Testis (tissue), 3 donors: ENCODE results near the gene PTPRE. TPM values are rescaled to one million over a fixed set of nuclear protein-coding genes. Genes with fewer than 3 reads are reported as not detected.

Experiments
- DNase-seq: peaks from one replicate; pipeline ENCODE4 v3.0.0-alpha.2; 2019
- H3K27ac ChIP-seq, 2 donors: fragments of 200-600 bp; sonication (generic); one replicate each; pipeline ENCODE4 v1.5.1; 2019
- H3K27me3 ChIP-seq: fragments of 200-600 bp; sonication (generic); one replicate; pipeline ENCODE4 v1.5.1; 2019
- H3K36me3 ChIP-seq: fragments of 200-600 bp; sonication (generic); one replicate; pipeline ENCODE4 v1.5.1; 2017; ENCODE audit warnings: low read depth; ENCODE audit errors: missing control alignments
- H3K4me1 ChIP-seq: fragments of 200-600 bp; sonication (generic); one replicate; pipeline ENCODE4 v1.5.1; 2019
- H3K4me3 ChIP-seq, 2 donors: fragments of 200-600 bp; sonication (generic); one replicate each; pipeline ENCODE4 v1.5.1; 2017 to 2019
- H3K9me3 ChIP-seq: fragments of 200-600 bp; sonication (generic); one replicate; pipeline ENCODE4 v1.5.1; 2017
- CTCF ChIP-seq, 3 experiments: fragments of 450-650 bp in 2 of 3; fragments of 200-600 bp in 1 of 3; sonication (generic) in 1 of 3; IDR thresholded peaks; one replicate each; pipeline ENCODE4 v1.5.1; 2016 to 2019; ENCODE audit warnings: antibody characterized with exemption in 3 of 3, mild to moderate bottlenecking in 2 of 3, moderate library complexity in 1 of 3
- POLR2A ChIP-seq: fragments of 450-650 bp; IDR thresholded peaks from one replicate; pipeline ENCODE4 v1.6.1; 2017; ENCODE audit warnings: antibody characterized with exemption, mild to moderate bottlenecking, moderate library complexity
- WGBS, 2 donors: methylation state at CpG; one replicate each; pipeline ENCODE4 v1.1.5; 2018; 5-methylcytosine and 5-hydroxymethylcytosine counted together
- intact Hi-C: fragments of 100-400 bp; cut with DNase I; formaldehyde crosslinking; loops from one replicate; pipeline ENCODE4 v1.15.1; 2023; ENCODE audit warnings: low total_unique reads
- polyA plus RNA-seq: library from polyadenylated mRNA; stranded (reverse); fragments of 350-450 nt; fragmentation: Illumina TruSeq; extraction: RNeasy Lipid Tissue Mini Kit (QIAGEN cat#74804); gene quantifications from one replicate; pipeline ENCODE4 v1.2.3, GENCODE V29; 2014; ENCODE audit warnings: low read depth, low replicate concordance; ENCODE audit not compliant: insufficient read depth
- total RNA-seq, 2 donors: library from RNA; depleted of rRNA; stranded (reverse); fragments of >200 nt; gene quantifications; one replicate each; pipeline ENCODE4 v1.2.3, GENCODE V29; 2016

Gene PTPRE
- total and polyA plus RNA-seq, 3 donors from 2014 or later, result 10.0 to 26.6 (median 15.3) TPM

- 68 to 85% methylated on average over 5 of the region's 5 CpGs for WGBS, 2 donors
- H3K9me3 ChIP-seq, result no peaks in the 10 kb centered on the region
- H3K27ac ChIP-seq, result no peak overlapping the region
- no peak for DNase-seq
- peaks cover 5% of the 10 kb centered on the region for H3K4me1 ChIP-seq
- intact Hi-C loops, result no loop called here
- no peak overlapping the region for H3K4me3 ChIP-seq
- no peaks in the 10 kb centered on the region for H3K27me3 ChIP-seq
- no peaks in the 10 kb centered on the region for H3K36me3 ChIP-seq
- no peak for TF ChIP-seq CTCF (IDR thresholded peaks at IDR 0.05)
- no peak for TF ChIP-seq POLR2A
These were observed 93.8 kb downstream of the PTPRE start for GRCh38 chr10:128000471-128001362.

GRCh38 chr10:128001363-128001745, 94.5 kb downstream of the PTPRE start:
- TF ChIP-seq POLR2A, result no peak
- no peak for TF ChIP-seq CTCF (IDR thresholded peaks at IDR 0.05)
- H3K27me3 ChIP-seq, result no peaks in the 10 kb centered on the region
- H3K36me3 ChIP-seq, result no peaks in the 10 kb centered on the region
- no peak overlapping the region for H3K27ac ChIP-seq
- WGBS, 2 donors, result 91 to 94% methylated on average over 10 of the region's 10 CpGs
- no peak for DNase-seq
- intact Hi-C loops, result no loop called here
- H3K4me1 ChIP-seq, result peaks cover 4% of the 10 kb centered on the region
- H3K4me3 ChIP-seq, result no peak overlapping the region
- no peaks in the 10 kb centered on the region for H3K9me3 ChIP-seq

GRCh38 chr10:128001849-128002248, 94.9 kb downstream of the PTPRE start:
- TF ChIP-seq POLR2A (no peak), CTCF (IDR thresholded peaks at IDR 0.05) (no peak)
- Histone ChIP-seq H3K9me3 (no peaks in the 10 kb centered on the region), H3K36me3 (no peaks in the 10 kb centered on the region), H3K27me3 (no peaks in the 10 kb centered on the region), H3K4me1 (no peaks in the 10 kb centered on the region), H3K4me3 (no peak overlapping the region), H3K27ac (no peak overlapping the region)
- no peak for DNase-seq
- WGBS, 2 donors, result 70 to 80% methylated on average over 5 to 13 of the region's 13 CpGs
- intact Hi-C loops, result no loop called here

- Histone ChIP-seq H3K27me3 (no peaks in the 10 kb centered on the region), H3K9me3 (no peaks in the 10 kb centered on the region), H3K4me3 (no peak overlapping the region), H3K27ac (no peak overlapping the region), H3K36me3 (no peaks in the 10 kb centered on the region), H3K4me1 (no peaks in the 10 kb centered on the region)
- WGBS, 2 donors, result 66 to 69% methylated on average over 7 of the region's 7 CpGs
- intact Hi-C loops, result no loop called here
- DNase-seq, result no peak
- TF ChIP-seq CTCF (IDR thresholded peaks at IDR 0.05) (no peak), POLR2A (no peak)
These were observed 96.6 kb downstream of the PTPRE start for GRCh38 chr10:128003521-128003920.

- TF ChIP-seq CTCF (IDR thresholded peaks at IDR 0.05) (no peak), POLR2A (no peak)
- no peak for DNase-seq
- Histone ChIP-seq H3K36me3 (no peaks in the 10 kb centered on the region), H3K27me3 (no peaks in the 10 kb centered on the region), H3K27ac (no peak overlapping the region), H3K9me3 (no peaks in the 10 kb centered on the region), H3K4me1 (peaks cover 4% of the 10 kb centered on the region), H3K4me3 (no peak overlapping the region)
- intact Hi-C loops, result no loop called here
- 88 to 95% methylated on average over 1 of the region's 1 CpG for WGBS, 2 donors
These were observed 99.0 kb downstream of the PTPRE start for GRCh38 chr10:128005858-128006257.
